Head of caudate nucleus (tissue), 42 donors: ENCODE results near the gene ARHGEF19.
A peak's percentile ranks its signal among the peaks of the same experiment; 100 is the strongest.

ENCODE experiments used
- DNase-seq, 42 donors: peaks; one replicate each; pipeline versions ENCODE4 v3.0.0 to v3.0.0-alpha.2; 2020 to 2021; ENCODE audit warnings: mixed read lengths in 7 of 42
- intact Hi-C: fragments of 100-400 bp; cut with DNase I; formaldehyde crosslinking; loops from one replicate; pipeline ENCODE4 v1.15.0; 2022

The ARHGEF19 gene

GRCh38 chr1:16162163-16162822 is 50.2 kb downstream of the ARHGEF19 start:
- no peak for DNase-seq
- intact Hi-C loops = no loop called here

- intact Hi-C loops = no loop called here
- DNase-seq = no peak
These were observed 50.7 kb downstream of the ARHGEF19 start for GRCh38 chr1:16161717-16162116.

- intact Hi-C loops = no loop called here
- no peak for DNase-seq
These were observed 53.2 kb downstream of the ARHGEF19 start for GRCh38 chr1:16158993-16159831.

- DNase-seq = no peak
- intact Hi-C loops = no loop called here
These were observed 54.4 kb downstream of the ARHGEF19 start for GRCh38 chr1:16158025-16158424.

- intact Hi-C loops = no loop called here
These were observed 55.5 kb downstream of the ARHGEF19 start for GRCh38 chr1:16156848-16157495.

GRCh38 chr1:16155537-16156410 is 56.7 kb downstream of the ARHGEF19 start, which contains the start of gene EPHA2:
EPHA2 (minus strand) TSS chr1:16156069; CDS start chr1:16155932, 137 bp downstream.
- intact Hi-C loops = no loop called here
- peak; percentile 51 to 90 (median 74) for DNase-seq

More at GRCh38 chr1:16156848-16157495, 55.5 kb downstream of the ARHGEF19 start:
- DNase-seq = peak in 15 of 42 donors; percentile 14 to 55 (median 27)

GRCh38 chr1:16153999-16154673 is 58.3 kb downstream of the ARHGEF19 start:
- intact Hi-C loops = no loop called here
- DNase-seq = no peak

GRCh38 chr1:16153096-16153998 is 59.1 kb downstream of the ARHGEF19 start:
- intact Hi-C loops = no loop called here
- no peak for DNase-seq

- DNase-seq = no peak
- intact Hi-C loops = no loop called here
These were observed 59.9 kb downstream of the ARHGEF19 start for GRCh38 chr1:16152481-16153087.

GRCh38 chr1:16151995-16152384 is 60.5 kb downstream of the ARHGEF19 start:
- DNase-seq = no peak
- intact Hi-C loops = no loop called here

GRCh38 chr1:16151196-16151994 is 61.1 kb downstream of the ARHGEF19 start:
- intact Hi-C loops = no loop called here
- no peak for DNase-seq

GRCh38 chr1:16150508-16150907 is 61.9 kb downstream of the ARHGEF19 start:
- intact Hi-C loops = no loop called here

GRCh38 chr1:16149702-16150488 is 62.6 kb downstream of the ARHGEF19 start:
- no peak for DNase-seq
- intact Hi-C loops = no loop called here

More at GRCh38 chr1:16150508-16150907, 61.9 kb downstream of the ARHGEF19 start:
- no peak for DNase-seq

- no peak for DNase-seq
- intact Hi-C loops = no loop called here
These were observed 63.3 kb downstream of the ARHGEF19 start for GRCh38 chr1:16149146-16149545.

GRCh38 chr1:16148329-16149092 is 63.9 kb downstream of the ARHGEF19 start:
- intact Hi-C loops = no loop called here
- DNase-seq = no peak
